SU-DHL-6 (cell line): ENCODE data around the gene DLG2.

Source experiments
- CTCF ChIP-seq: fragments of 200-600 bp; sonication (generic); IDR thresholded peaks from one replicate; pipeline ENCODE4 v1.5.1; 2017; ENCODE audit warnings: antibody characterized with exemption, mild to moderate bottlenecking, low read length, moderate library complexity; ENCODE audit not compliant: insufficient read depth, poor library complexity, severe bottlenecking
- EZH2phosphoT487 ChIP-seq: fragments of 200-600 bp; sonication (generic), shearing (Covaris generic); conservative IDR thresholded peaks from 2 replicates; pipeline ENCODE4 v1.6.1; 2018; ENCODE audit warnings: mild to moderate bottlenecking, antibody characterized with exemption, low read length, moderate library complexity, mixed read lengths

DNA sequence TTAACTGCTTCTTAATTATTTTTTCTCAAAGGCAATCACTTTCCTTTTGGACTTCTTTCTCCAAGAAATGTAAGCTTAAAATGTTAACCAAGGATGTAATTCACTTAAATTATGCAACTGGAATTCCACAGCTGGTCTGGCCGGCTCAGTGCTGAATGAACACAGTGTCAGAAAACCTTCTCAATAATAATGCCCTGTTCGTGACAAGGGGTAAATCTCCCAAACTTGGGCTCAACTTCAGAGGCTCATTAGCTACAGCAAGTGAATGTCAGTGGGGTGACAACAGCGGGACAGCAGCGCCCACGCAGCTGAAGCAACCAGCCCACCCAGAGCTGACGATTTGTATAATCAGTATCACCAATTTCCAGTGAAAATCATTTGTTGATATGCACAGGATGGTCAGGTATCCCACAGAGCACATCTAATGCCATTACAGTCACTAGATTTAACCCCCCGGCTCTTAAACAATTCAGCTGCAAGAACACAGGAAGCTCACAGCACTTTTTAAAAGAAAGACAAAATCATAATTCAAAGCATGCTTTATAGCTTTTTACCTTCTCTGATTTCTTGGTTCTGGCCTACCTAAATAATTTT, 704.8 kb downstream of the DLG2 start:
- TF ChIP-seq CTCF = no peak
- TF ChIP-seq EZH2phosphoT487 = no peak
